HFFc6 (cell line): ENCODE data around the gene UBQLN3. TPM values are rescaled to one million over a fixed set of nuclear protein-coding genes. Genes with fewer than 3 reads are reported as not detected.

ENCODE experiments used
- DNase-seq: peaks from one replicate; pipeline ENCODE4 v3.0.0-alpha.2; 2018
- H3K27ac Mint-ChIP-seq: 2 replicates; pipeline ENCODE4 v1.8.0; 2020; ENCODE audit warnings: mild to moderate bottlenecking, mixed read lengths
- H3K27me3 Mint-ChIP-seq: 2 replicates; pipeline ENCODE4 v1.8.0; 2021; ENCODE audit warnings: mild to moderate bottlenecking, moderate library complexity, mixed read lengths; ENCODE audit not compliant: insufficient read depth
- H3K36me3 Mint-ChIP-seq: 2 replicates; pipeline ENCODE4 v1.8.0; 2021; ENCODE audit warnings: low read depth, mixed read lengths
- H3K4me1 Mint-ChIP-seq: 2 replicates; pipeline ENCODE4 v1.8.0; 2020; ENCODE audit warnings: low read depth, mixed read lengths
- H3K4me3 Mint-ChIP-seq: 2 replicates; pipeline ENCODE4 v1.8.0; 2020; ENCODE audit warnings: mild to moderate bottlenecking, moderate library complexity, mixed read lengths
- H3K9me3 Mint-ChIP-seq: 2 replicates; pipeline ENCODE4 v1.8.0; 2020; ENCODE audit warnings: mild to moderate bottlenecking, mixed read lengths
- CTCF ChIP-seq: fragments of 200-600 bp; sonication (generic); IDR thresholded peaks from 2 replicates; pipeline ENCODE4 v1.5.0; 2021; ENCODE audit warnings: antibody characterized with exemption, mild to moderate bottlenecking
- total RNA-seq, 6 experiments: library from RNA; stranded (reverse); fragmentation: NEBNext Ultra II Directional; extraction: Animal tissue kit (Norgen Biotek cat#: 25700); gene quantifications; 2 replicates in 1 of 6; 3 replicates in 5 of 6; pipeline ENCODE4 v1.2.3, GENCODE V29; 2021

UBQLN3 gene
- total RNA-seq, 6 experiments from 2014 or later: not detected

GRCh38 chr11:5531053-5531831, 21.5 kb upstream of the UBQLN3 start:
- DNase-seq: no peak
- Mint-ChIP-seq H3K36me3 (no peaks in the 10 kb centered on the region), H3K27ac (no peak overlapping the region), H3K4me1 (no peaks in the 10 kb centered on the region), H3K9me3 (no peaks in the 10 kb centered on the region), H3K27me3 (peaks cover 10% of the 10 kb centered on the region), H3K4me3 (no peak overlapping the region)
- no peak for TF ChIP-seq CTCF

- H3K36me3 Mint-ChIP-seq: no peaks in the 10 kb centered on the region
- H3K27me3 Mint-ChIP-seq: peaks cover 10% of the 10 kb centered on the region
- no peaks in the 10 kb centered on the region for H3K9me3 Mint-ChIP-seq
These were observed 18.7 kb upstream of the UBQLN3 start for GRCh38 chr11:5528495-5528894.

GRCh38 chr11:5527716-5528115, 18.0 kb upstream of the UBQLN3 start:
- H3K27me3 Mint-ChIP-seq: peaks cover 8% of the 10 kb centered on the region
- TF ChIP-seq CTCF: no peak
- H3K4me1 Mint-ChIP-seq: no peaks in the 10 kb centered on the region
- no peaks in the 10 kb centered on the region for H3K36me3 Mint-ChIP-seq
- H3K27ac Mint-ChIP-seq: no peak overlapping the region
- DNase-seq: no peak
- no peaks in the 10 kb centered on the region for H3K9me3 Mint-ChIP-seq
- H3K4me3 Mint-ChIP-seq: no peak overlapping the region

More at GRCh38 chr11:5528495-5528894, 18.7 kb upstream of the UBQLN3 start:
- Mint-ChIP-seq H3K4me1 (no peaks in the 10 kb centered on the region), H3K4me3 (no peak overlapping the region), H3K27ac (no peak overlapping the region)
- no peak for TF ChIP-seq CTCF
- DNase-seq: no peak

GRCh38 chr11:5524756-5525155, 15.0 kb upstream of the UBQLN3 start:
- Mint-ChIP-seq H3K27me3 (peaks cover 3% of the 10 kb centered on the region), H3K27ac (no peak overlapping the region), H3K36me3 (no peaks in the 10 kb centered on the region), H3K4me3 (no peak overlapping the region), H3K9me3 (no peaks in the 10 kb centered on the region), H3K4me1 (no peaks in the 10 kb centered on the region)
- DNase-seq: no peak
- TF ChIP-seq CTCF: no peak

- H3K27me3 Mint-ChIP-seq: peaks cover 3% of the 10 kb centered on the region
- H3K27ac Mint-ChIP-seq: no peak overlapping the region
- no peak for TF ChIP-seq CTCF
- H3K4me1 Mint-ChIP-seq: no peaks in the 10 kb centered on the region
- no peaks in the 10 kb centered on the region for H3K9me3 Mint-ChIP-seq
- no peak for DNase-seq
- H3K36me3 Mint-ChIP-seq: no peaks in the 10 kb centered on the region
- no peak overlapping the region for H3K4me3 Mint-ChIP-seq
These were observed 12.6 kb upstream of the UBQLN3 start for GRCh38 chr11:5522308-5522707.
